ENCODE results near the gene ITGB4.

The ITGB4 gene

DNA sequence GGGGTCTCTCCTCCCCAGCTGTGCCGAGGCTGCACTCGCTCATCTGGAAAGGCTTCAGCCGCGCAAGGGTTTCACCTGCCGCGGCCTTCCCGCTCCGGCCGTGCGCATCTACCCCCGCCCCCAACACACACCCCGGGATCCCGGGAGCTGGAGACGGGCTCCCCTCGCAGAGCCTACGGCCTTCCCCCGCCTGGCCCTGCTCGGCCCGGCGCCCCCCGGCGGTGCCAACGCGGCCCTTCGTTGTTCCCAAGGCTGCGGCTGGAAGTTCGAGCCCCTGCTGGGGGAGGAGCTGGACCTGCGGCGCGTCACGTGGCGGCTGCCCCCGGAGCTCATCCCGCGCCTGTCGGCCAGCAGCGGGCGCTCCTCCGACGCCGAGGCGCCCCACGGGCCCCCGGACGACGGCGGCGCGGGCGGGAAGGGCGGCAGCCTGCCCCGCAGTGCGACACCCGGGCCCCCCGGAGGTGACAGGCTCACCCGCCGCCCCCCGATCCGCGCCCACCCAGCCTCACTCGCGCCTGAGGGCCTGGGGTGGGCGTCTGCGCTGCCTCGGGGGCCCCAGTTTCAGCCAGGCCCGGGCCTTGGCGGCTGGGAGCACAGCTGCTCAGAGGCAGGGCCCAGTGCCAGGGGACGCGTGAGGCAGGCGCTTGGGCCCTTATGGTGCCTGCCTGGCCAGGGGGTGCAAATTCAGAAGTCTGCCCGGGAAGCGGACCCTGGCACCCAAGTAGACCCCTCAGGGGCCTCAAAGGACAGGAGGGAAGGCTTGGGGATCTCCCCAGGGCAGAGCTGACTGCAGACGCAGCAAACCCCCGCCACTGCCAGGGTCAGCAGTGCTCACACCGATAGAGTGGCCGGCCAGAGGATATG lies 32.5 kb downstream of the ITGB4 start:
- Histone ChIP-seq H3K4me3 (replicated peaks; ENCODE audit: insufficient read depth, low read length) (peak overlapping the region; percentile 52), H3K27ac (replicated peaks) (peak overlapping the region; percentile 26; the same call in 1 of the 2 replicates), H3K27me3 (ENCODE audit: insufficient read depth, poor library complexity, severe bottlenecking) (no peaks in the 10 kb centered on the region)
- peak; percentile 59 to 78 for DNase-seq (ENCODE audit: low read depth in 1 of 2, low spot score in 1 of 2)
- TF ChIP-seq GABPA (IDR thresholded peaks at IDR 0.05; ENCODE audit: low read depth) = no peak
- TF ChIP-seq, protein P1, sequence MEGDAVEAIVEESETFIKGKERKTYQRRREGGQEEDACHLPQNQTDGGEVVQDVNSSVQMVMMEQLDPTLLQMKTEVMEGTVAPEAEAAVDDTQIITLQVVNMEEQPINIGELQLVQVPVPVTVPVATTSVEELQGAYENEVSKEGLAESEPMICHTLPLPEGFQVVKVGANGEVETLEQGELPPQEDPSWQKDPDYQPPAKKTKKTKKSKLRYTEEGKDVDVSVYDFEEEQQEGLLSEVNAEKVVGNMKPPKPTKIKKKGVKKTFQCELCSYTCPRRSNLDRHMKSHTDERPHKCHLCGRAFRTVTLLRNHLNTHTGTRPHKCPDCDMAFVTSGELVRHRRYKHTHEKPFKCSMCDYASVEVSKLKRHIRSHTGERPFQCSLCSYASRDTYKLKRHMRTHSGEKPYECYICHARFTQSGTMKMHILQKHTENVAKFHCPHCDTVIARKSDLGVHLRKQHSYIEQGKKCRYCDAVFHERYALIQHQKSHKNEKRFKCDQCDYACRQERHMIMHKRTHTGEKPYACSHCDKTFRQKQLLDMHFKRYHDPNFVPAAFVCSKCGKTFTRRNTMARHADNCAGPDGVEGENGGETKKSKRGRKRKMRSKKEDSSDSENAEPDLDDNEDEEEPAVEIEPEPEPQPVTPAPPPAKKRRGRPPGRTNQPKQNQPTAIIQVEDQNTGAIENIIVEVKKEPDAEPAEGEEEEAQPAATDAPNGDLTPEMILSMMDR (IDR thresholded peaks at IDR 0.05; ENCODE audit: insufficient read depth, low read length) = no peak
- no peak for TF ChIP-seq POLR2AphosphoS5 (IDR thresholded peaks at IDR 0.05; ENCODE audit: low read depth)
- no peak for TF ChIP-seq SPI1 (IDR thresholded peaks at IDR 0.05; ENCODE audit: borderline replicate concordance, low read depth)

DNA sequence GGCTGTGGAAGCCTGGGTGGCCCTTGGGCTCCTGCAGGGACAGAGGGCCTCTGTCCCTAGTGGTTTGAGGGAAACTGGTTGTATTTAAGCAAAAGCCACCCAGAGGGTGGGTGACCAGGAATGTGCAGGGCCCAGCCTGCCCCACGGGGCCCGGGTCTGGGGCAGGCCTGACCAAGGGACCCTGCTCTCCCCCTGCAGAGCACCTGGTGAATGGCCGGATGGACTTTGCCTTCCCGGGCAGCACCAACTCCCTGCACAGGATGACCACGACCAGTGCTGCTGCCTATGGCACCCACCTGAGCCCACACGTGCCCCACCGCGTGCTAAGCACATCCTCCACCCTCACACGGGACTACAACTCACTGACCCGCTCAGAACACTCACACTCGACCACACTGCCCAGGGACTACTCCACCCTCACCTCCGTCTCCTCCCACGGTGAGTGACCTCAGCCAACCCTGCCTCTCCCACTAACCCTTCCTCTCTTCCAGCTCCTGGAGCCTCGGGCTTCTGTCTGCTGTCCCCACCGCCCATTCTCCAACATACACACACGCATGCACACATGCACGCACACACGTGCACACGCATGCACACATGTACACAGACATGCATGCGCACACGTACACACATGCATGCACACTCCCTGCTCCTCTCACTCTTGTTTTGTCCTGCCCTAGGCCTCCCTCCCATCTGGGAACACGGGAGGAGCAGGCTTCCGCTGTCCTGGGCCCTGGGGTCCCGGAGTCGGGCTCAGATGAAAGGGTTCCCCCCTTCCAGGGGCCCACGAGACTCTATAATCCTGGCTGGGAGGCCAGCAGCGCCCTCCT lies 33.3 kb downstream of the ITGB4 start:
- Histone ChIP-seq H3K27me3 (ENCODE audit: insufficient read depth, poor library complexity, severe bottlenecking) (no peaks in the 10 kb centered on the region), H3K27ac (replicated peaks) (peak overlapping the region; percentile 26; the same call in 1 of the 2 replicates), H3K4me3 (replicated peaks; ENCODE audit: insufficient read depth, low read length) (no peak overlapping the region)
- TF ChIP-seq POLR2AphosphoS5 (IDR thresholded peaks at IDR 0.05; ENCODE audit: low read depth) = no peak
- TF ChIP-seq, protein P1 (IDR thresholded peaks at IDR 0.05; ENCODE audit: insufficient read depth, low read length) = no peak
- TF ChIP-seq, protein P2, sequence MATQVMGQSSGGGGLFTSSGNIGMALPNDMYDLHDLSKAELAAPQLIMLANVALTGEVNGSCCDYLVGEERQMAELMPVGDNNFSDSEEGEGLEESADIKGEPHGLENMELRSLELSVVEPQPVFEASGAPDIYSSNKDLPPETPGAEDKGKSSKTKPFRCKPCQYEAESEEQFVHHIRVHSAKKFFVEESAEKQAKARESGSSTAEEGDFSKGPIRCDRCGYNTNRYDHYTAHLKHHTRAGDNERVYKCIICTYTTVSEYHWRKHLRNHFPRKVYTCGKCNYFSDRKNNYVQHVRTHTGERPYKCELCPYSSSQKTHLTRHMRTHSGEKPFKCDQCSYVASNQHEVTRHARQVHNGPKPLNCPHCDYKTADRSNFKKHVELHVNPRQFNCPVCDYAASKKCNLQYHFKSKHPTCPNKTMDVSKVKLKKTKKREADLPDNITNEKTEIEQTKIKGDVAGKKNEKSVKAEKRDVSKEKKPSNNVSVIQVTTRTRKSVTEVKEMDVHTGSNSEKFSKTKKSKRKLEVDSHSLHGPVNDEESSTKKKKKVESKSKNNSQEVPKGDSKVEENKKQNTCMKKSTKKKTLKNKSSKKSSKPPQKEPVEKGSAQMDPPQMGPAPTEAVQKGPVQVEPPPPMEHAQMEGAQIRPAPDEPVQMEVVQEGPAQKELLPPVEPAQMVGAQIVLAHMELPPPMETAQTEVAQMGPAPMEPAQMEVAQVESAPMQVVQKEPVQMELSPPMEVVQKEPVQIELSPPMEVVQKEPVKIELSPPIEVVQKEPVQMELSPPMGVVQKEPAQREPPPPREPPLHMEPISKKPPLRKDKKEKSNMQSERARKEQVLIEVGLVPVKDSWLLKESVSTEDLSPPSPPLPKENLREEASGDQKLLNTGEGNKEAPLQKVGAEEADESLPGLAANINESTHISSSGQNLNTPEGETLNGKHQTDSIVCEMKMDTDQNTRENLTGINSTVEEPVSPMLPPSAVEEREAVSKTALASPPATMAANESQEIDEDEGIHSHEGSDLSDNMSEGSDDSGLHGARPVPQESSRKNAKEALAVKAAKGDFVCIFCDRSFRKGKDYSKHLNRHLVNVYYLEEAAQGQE (IDR thresholded peaks at IDR 0.05; ENCODE audit: insufficient replicate concordance, low read depth) = no peak
- no peak for TF ChIP-seq GABPA (IDR thresholded peaks at IDR 0.05; ENCODE audit: low read depth)
- no peak for TF ChIP-seq SPI1 (IDR thresholded peaks at IDR 0.05; ENCODE audit: borderline replicate concordance, low read depth)
- DNase-seq (ENCODE audit: low read depth in 1 of 2, low spot score in 1 of 2) = no peak

DNA sequence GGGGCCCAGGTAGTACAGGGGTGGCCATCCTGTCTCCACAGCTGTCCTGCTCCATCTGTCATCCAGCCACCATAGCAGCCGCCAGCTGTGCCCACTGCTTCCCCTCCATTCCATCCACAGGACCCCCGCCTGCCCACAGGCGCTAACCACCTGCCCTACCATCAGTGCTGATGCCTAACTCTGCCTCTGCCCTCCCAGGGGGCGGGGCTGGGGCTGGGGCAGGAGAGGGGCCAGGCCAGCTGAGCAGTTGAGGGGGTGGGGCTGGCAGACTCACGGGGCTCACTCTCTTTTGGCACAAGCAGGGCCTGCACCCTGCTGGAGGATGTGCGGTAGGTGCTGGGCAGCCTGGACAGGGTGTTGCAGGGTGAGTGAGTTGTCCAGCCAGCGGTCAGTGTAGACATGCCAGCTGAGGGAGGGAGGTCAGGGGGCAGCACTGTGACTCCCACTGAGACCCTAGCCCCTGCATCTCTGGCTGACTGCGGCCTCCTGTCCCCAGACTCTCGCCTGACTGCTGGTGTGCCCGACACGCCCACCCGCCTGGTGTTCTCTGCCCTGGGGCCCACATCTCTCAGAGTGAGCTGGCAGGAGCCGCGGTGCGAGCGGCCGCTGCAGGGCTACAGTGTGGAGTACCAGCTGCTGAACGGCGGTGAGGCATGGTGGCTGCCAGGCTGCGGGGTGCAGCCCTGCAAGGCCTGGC lies 34.1 kb downstream of the ITGB4 start:
- no peak for DNase-seq (ENCODE audit: low read depth in 1 of 2, low spot score in 1 of 2)
- Histone ChIP-seq H3K27ac (replicated peaks) (no peak overlapping the region), H3K27me3 (ENCODE audit: insufficient read depth, poor library complexity, severe bottlenecking) (no peaks in the 10 kb centered on the region), H3K4me3 (replicated peaks; ENCODE audit: insufficient read depth, low read length) (no peak overlapping the region)
- TF ChIP-seq, protein P1 (IDR thresholded peaks at IDR 0.05; ENCODE audit: insufficient read depth, low read length) = no peak
- no peak for TF ChIP-seq GABPA (IDR thresholded peaks at IDR 0.05; ENCODE audit: low read depth)
- TF ChIP-seq SPI1 (IDR thresholded peaks at IDR 0.05; ENCODE audit: borderline replicate concordance, low read depth) = no peak
- TF ChIP-seq, protein P2 (IDR thresholded peaks at IDR 0.05; ENCODE audit: insufficient replicate concordance, low read depth) = no peak
- no peak for TF ChIP-seq POLR2AphosphoS5 (IDR thresholded peaks at IDR 0.05; ENCODE audit: low read depth)

Data from HL-60 (cell line).